Measurements from ENCODE around the gene MYH9.

GRCh38 chr22:36297568-36297967, 90.2 kb downstream of the MYH9 start:
- TF ChIP-seq CTCF (IDR thresholded peaks at IDR 0.05), result no peak
- no peak for TF ChIP-seq POLR2A (IDR thresholded peaks at IDR 0.05)
